Activated CD4-positive, alpha-beta T cell treated with anti-CD3 and anti-CD28 coated beads, Interleukin-2, Interleukin-6, amounts not matched to agents 100 ng/mL and 50 ng/mL, durations not matched to agents 16 hours and 8 hours (primary cell): ENCODE measurements around the gene EREG.
A peak's percentile ranks its signal among the peaks of the same experiment; 100 is the strongest.
"Not testable (repeated sequence)": the region's sequence is repeated elsewhere in the genome, so short reads cannot be mapped to it uniquely, and the experiment has no call there.

ENCODE experiments used
- DNase-seq: peaks from one replicate; pipeline ENCODE4 v3.0.0-alpha.2; 2020

The EREG gene

DNA sequence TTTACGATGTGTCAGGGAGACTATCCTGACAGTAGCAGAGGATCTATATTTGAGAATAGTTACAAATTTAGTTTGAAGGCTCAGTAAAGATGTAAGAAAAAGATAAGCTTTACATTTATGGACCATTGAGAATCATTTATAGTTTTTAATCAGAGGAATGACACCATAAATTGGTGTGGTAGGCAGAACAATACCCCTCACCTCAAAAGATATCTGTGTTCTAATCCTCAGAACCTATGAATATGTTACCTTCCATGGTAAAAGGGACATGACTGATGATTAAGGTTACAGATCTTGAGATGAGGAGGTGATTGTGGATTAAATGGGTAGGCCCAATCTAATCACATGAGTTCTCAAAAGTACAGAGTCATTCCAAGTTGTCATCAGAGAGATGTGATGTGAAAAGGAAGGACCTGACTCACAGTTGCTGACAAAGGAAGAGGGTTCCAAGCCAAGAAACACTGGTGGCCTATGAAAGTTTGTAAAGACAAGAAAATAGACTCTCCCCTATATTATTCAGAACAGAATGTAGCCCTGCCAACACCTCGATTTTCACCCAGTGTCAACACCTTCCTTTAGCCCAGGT lies 27.0 kb downstream of the EREG start:
- DNase-seq, result no peak

DNA sequence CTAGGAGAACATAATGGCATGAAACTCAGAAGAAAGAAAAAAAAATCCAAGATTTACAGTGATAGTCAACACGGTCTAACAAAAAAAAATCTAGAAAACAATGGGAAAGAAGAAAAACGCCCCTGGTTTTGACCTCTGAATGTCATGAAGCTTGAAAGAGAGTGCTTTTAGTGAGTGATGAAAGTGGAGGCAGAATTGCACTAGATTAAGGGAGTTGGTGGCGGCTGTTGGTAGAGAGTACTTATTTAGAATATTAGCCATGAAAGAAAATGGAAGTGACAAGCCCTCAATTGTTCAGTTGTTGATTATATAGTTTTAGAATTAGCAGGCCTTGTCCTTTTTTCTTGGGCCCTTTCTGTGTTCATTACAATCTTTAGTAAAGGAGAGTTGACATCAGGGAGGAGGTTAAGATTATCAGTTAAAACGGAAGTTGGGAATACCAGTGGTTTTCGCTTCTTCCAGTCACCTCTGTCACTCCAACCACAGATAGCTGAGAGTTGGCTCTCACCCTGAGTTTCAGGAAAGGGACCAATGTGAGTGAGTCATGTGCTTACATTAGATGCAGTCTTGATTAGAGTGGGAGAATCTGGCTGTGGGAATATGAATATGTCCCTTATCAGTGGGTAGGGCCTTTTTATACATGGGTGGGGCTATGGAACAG lies 29.7 kb downstream of the EREG start:
- no peak for DNase-seq

DNA sequence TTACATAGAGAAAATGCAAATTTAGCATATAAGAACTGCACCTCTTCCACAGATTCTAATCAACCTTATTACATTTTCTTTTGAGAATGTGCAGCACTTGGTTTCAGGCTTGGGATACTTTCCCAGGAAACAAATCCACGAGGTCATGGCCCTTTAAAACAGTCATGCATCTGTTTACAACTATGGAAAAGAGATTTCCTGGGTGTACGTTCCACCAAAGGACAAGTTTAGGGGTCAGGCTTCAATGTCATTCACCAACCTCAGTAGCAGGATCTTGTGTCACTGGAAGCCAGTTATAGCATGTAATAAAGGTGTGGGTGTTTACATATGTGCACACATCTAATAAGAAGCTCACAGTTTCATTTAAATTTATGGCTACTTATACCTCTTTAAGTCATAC lies 30.7 kb downstream of the EREG start:
- DNase-seq, result no peak

DNA sequence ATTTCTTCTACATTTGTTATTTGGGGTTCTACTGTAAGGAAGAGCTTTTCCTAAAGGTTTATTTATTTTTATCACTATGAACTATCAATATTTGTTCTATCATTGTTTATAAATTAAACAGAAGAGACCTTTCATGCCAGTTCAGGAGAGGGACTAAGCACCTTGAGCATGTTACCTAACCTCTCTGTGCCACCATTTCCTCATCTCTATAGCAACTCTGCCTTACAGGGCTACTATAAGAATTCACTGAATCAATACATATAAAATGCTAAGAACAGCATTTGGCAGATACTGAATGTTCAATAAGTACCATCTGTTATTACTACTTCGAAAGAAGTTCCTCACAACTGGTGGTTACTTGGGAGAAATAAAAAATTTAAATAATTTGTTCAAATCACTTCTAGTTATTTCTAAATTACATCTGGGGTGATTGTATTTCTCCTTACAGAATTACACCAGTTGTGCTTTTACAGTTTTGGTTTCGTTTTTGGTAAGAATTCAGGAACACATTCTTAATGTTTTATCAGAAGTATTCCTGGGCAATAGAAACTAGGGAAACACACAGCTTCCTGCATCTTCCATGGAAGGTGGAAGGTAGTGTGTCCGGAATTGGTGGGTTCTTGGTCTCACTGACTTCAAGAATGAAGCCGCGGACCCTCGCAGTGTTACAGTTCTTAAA lies 32.9 kb downstream of the EREG start:
- peak; percentile 15 for DNase-seq

DNA sequence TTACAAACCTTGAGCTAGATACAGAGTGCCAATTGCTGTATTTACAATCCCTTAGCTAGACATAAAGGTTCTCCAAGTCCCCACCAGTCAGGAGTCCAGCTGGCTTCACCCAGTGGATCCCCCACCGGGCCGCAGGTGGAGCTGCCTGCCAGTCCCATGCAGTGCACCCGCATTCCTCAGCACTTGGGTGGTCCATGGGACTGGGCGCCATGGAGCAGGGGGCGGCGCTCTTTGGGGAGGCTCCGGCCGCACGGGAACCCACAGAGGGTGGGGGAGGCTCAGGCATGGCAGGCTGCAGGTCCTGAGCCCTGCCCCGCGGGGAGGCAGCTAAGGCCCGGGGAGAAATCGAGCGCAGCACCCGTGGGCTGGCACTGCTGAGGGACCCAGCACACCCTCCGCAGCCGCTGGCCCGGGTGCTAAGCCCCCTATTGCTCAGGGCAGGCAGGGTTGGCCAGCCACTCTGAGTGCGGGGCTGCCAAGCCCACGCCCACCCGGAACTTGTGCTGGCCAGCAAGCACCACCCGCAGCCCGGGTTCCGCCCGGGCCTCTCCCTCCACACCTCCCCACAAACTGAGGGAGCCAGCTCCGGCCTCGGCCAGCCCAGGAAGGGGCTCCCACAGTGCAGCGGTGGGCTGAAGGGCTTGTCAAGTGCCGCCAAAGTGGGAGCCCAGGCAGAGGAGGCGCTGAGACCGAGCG lies 34.1 kb downstream of the EREG start:
- DNase-seq, result not testable (repeated sequence)

DNA sequence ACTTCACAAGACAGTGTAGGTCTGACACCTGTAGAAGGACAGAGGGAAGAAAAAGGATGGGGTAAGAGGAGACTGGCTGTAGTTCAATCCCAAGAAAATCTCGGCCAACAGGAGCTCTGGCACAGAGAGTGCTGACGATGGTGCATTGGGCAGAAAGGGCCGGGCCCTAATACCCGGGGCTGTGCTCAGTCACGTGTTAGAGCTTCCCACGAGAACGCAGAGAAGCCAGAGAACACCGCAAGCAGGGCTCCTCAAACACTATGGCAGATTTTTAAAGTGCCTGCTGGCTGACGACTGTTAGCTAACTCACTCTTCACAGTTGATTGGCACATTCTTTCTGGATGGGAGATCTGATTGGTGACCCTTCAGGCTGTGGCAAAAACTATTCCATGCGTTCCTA lies 35.5 kb downstream of the EREG start:
- no peak for DNase-seq

DNA sequence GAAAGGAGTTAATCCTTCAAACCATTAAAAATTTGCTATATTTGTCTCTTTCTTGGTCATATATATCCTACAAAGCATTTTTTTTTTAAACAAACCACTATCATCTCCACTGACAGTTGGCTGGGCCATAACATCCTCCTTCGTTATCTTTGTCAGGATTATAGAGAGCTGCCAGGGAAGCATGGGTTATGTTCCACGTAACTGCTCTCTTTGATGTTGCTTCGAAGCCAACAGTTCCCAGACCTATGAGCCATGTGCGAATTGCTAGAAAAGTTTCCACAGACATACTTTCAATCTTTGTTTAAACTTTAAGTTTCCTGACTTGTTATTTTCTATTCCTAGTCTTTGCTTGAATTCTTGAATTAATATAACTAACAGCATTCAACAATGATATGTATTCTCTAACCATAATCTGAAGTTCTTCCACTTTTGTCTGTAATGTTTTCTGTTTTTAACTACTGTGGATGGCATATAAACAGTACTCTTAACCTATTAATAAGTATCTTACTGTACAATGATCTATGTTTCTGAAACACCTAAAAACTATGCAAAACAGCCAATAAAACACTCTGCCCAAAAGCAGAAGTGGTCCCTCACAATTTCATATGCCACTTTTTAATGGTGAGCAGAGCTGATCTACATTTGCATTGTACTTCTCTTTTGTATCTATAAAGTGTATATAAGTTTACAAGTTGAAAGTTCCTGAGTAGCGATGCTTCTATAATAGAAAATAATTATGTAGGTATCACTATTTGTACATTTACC lies 37.9 kb downstream of the EREG start:
- no peak for DNase-seq

DNA sequence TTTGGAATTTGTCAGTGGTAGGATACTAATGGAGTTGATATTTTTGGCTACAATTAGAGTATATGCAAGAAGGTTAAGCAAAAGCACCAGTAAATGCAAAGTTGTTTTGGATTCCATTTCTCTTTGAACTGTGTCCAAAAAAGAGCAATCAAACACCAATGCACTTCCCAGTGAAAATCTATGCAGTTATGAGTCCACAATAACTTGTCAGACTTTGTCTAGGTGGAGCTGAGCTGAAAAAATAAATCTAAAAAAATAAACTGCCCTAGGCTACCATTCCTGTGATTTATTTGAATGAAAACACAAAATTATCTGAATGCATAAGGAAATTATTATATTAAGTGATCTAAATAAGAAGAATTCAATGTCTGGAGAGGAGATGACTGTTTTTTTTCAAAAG lies 42.9 kb downstream of the EREG start:
- no peak for DNase-seq

DNA sequence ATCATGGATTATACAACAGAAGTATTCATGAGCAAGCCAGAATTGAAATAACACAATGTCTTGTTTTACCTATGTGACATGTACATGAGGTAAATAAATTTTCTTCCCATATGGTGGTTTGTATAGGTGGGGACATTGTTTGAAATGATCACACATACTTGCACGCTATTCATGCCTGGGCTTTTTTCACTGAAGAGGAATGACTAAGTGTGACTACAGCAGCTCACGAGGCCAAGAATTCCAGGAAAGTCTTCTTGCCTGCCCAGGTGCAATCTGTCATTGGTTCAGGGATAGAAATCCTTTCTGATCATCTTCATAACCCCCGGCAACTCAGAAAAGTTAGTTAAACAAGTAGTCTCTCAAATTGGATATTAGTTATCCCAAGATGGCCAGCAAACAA lies 43.7 kb downstream of the EREG start:
- no peak for DNase-seq

DNA sequence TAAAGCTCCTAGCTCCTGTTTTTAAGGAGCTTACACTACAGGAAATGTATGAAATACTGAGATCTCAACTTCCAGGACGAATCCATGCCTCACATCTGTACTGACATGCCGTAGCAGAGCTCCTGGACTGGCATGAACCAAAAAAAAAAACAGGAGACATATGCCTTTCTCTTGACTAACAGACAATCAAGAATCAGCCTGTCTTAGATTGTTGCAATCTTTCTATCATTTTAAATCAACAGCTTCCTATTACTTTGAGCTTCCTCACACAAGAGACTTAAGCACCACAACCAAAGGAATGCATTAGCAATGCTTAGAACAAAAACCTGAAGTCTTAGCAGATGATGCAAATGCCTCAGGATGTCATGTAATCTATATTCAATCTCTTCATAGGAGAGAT lies 45.3 kb downstream of the EREG start:
- no peak for DNase-seq

DNA sequence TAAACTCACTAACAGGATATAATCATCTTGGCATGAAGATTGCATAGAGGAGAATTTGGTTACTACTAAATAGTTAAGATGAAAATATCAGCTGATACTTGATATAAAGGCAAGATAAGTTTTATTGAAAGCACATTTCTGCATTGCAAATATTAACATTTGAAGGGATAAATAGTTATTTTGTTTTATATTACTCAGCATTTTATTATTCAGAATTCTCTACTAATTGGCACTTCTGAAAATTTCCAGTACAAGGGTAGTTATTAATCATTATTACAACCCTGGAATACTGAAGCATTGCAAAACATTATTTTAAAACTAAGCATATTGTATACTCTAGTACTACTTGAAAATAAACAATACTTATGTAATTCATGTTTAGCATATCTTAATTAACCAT lies 47.3 kb downstream of the EREG start:
- no peak for DNase-seq

DNA sequence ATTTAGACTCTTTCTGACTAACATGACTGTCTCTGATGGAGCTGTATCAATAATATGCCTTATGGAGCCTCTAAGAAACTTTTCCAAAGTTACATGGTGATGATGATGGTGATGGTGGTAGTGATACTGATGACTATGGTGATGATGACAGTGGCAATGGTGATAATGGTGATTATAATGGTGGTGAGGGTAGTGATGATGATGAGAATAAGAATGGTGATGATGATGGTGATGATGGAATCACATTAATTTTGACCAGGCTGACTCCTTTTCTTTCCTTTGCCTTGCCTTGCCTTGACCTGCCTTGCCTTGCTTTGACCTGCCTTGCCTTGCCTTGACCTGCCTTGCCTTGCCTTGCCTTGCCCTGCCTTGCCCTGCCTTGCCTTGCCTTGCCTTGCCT lies 48.3 kb downstream of the EREG start:
- DNase-seq, result no peak

DNA sequence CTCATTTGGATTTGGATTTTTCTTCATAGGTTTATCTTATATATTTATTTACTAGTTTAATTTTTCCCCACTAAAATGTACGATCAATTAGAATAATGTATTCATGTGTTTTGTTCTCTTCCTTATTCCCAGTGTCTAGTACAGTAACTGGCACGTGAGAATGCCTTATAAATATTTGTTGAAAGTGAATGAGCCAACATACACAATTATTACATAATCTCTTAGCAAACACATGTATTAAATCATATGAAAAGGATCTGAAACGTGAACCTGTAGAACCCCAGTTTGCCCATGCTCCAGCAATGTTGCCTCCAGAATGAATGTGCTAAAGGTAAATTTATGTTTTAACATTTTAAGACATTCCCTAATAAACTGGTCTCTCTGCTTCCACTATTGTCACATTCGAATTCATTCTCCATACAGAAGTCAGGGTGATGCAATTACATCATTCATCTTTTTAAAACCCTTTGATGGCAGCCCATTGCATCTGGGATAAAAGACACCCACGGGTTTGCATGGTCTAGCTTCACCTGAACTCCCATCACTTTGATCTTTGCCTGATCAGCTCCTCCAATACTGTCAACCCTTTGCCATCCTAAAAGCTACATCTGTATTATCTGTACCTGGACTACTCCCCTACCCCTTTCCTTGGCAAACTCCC lies 49.3 kb downstream of the EREG start:
- DNase-seq, result no peak

DNA sequence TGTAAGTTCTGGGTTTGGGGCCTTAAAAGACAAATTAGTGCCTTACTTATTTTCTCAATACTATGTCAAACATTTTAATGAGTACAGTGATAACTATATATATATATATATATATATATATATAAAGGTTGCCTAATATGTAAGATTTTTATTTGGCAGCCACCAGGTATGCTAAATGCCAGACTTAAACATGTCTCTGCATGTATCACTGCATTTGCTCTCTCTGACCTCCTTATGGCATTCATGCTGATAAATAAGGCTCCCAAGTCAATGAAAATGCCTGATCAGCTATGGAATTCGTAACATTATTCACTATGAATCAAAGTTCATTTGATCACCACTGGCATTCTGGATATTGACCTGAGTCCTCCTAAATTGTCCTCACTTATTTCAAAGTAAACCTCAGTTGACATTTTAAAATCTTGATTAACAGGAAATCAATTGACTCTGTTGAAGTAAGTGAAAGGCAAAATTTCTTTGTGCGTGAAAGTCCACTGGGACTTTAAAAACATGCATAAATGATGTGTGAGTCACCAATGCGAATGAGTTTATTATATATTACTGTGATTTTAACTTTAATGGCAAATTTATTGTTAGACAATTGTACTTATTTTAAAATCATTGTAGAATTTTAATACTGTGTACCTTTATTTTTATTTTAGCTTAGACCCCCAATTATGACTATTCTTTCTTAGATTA lies 50.8 kb downstream of the EREG start:
- DNase-seq, result no peak

DNA sequence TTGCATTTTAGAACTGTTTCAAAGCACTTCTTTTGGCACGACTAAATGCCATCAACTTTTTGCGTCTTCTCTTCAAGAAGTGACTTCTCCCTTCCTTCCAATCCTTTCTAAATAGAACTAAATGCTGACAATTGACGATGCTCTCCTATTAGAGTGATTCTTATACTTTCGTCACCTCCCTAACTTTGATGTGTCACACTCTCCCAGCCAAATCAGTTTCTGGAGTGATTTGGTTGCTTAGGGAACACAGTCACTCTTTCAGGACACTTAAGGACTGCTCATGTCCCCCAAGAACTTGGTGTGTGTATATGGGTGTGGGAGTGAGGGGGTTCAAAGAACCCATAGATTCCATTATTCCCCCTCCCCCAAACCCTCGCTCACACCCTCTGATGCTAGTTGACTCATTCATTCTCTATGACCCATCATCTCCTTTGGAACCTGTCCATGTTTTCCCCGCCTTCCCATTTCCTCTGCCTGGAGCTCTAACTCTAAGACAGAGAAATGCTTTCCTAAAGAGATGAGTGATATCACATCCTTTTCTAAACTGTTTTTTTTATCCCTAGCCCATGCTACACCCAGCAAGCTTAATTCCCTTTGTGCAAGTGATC lies 53.2 kb downstream of the EREG start:
- DNase-seq, result no peak

DNA sequence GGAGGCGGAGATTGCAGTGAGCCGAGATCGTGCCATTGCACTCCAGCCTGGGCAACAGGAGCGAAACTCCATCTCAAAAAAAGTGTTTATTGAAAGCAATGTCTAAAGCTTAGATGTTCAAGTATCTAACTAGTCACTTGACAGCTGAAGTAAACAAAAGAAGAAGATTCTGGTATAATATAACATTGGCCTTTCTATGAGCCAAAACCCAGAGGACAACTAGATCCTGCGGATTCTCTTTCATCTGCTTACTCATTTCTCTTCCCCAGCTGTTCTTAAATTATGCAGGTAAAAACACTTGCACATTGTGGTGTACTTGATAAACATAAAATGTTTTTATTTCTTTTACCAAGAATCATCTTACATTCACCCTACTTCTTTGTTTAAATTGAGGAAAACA lies 55.9 kb downstream of the EREG start:
- DNase-seq, result no peak

DNA sequence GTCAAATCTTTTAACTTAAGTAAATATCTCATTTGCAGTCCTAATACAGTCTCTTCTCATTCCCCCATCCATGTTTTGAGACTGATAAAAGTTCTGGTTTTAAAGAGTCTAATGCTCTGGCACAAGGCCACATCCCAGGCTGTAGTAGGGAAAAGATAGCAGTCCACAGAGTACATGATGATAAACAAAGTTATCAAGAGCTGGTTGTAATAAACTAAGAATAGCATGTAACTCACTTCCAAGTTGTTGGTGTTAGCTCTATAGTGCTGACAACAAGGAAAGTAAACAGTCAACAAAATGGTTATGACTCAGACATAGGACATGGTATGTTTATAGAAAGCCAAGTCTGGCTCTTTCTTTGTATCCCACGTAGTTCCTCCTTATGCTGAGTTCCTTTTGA lies 58.2 kb downstream of the EREG start:
- DNase-seq, result no peak

DNA sequence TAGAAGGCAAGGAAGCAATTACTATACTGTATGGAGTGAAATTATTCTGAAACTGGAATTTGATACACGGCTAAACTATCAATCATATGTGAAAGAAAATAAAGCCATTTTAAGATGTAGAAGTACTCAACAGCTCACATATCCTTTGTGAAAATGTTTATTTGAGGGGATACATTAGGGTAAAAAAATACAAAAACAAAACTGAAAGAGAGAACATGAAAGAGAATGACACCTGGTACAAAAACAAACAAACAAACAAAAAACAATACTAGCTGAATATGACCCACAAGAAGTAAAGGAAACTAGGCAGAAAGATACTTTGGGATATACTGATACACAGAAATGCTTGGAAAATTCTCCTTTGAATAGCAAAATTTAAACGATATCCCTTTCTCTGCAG lies 59.2 kb downstream of the EREG start:
- no peak for DNase-seq

DNA sequence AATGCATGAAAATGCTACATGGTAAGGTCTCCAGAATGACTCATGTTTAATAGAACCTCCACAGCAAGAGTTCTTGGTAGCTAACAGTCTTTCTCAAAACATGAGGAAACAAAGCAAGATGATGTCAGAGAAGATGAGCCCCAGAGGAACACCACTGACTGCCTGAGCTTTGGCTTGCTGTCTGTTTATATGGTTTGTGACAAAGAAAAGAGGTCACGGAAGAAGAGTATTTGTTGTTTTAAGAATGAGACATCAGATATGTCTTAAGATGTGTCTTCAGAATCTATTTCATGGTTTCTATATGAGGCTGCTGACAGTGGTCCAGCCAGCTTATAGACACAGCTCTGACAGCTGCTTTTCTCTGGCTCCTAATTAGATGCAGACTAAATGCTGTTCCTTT lies 61.2 kb downstream of the EREG start:
- peak; percentile 8 for DNase-seq

DNA sequence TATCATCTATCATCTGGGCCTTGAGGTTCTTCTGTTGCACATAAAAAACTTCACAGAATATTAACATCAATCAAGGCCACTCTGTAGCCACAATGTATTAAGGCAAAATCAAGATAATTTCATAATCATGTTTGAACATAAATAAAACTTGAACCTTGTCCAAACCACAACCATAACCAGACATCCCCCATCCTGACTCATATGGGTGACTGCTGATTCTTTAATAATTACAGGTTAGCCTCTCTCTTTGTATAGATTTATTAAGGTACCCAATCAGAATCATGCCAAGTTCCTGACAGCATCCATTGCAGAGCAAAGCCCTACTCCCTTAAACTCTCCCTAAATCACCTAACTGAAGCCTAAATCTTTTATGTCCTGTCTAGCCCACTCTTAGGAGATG lies 63.3 kb downstream of the EREG start:
- no peak for DNase-seq

DNA sequence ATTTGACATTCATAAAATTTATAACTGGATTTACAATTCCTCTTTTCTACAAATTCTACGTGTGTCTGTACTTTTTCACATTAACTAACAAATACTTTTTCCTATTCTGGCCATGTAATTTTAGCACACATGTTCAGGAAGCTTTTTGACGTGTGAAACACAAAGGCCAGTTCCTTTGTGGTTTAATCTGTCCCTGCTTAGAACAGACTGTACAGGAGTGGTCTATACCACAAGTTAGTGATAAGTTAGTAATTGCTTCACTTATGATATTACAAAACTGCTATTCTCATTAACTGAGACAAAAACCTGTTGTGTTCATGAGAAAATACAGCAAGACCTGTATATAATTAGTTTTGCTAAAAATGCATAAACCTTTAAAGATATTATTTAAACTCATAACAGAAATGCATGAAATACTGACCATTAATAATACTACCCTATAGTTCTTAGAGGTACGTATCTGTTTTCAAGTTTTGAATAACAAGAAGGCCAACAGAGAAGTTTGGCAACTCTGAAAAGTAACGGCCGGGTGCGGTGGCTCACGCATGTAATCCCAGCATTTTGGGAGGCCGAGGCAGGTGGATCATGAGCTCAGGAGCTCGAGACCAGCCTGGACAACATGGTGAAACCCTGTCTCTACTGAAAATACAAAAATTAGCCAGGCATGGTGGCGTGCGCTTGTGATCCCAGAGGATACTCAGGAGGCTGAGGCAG lies 66.3 kb downstream of the EREG start:
- DNase-seq, result no peak
